ENCODE results near the gene ORAI3.
A peak's percentile ranks its signal among the peaks of the same experiment; 100 is the strongest.

Gene ORAI3

DNA sequence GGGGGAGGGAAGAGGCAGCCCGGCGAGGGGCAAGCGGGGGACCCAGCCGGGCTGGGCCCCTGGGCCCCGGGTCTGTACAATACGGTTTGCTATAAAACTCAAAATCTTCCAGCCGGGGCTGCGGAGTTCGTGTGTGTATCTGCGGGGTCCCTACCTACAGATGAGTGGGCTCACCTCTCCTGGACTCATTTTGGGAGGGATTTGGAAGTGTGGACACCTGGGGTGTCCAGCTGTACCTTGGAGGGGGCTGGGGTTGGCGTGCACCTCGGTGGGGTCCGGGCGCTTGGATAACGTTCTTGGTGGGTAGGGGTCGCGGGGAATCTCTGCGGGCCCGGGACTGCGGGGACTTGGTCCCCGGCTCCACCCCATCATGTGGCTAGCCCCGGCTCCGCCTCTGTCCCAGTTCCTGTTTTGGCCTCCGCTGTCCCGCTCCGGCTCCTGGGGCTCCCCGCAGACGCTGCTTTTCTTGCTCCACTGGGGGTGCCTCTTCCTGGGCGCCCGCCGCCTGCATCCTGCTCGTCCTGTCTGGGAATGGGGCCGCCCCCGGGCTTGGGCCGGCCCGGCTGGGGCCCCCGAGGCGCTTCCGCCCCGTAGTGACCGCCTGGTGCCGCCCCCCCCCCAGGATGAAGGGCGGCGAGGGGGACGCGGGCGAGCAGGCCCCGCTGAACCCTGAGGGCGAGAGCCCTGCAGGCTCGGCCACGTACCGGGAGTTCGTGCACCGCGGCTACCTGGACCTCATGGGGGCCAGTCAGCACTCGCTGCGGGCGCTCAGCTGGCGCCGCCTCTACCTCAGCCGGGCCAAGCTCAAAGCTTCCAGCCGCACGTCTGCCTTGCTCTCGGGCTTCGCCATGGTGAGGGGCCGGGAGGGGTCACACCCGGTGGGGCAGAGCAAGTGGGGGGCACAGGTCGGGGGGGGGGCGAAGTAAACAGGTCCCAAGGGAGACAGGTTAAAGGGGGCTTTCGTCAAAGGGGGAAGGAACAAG lies at the start of gene ORAI3:
Gene ORAI3, plus strand, starts transcription at position 402 of the 983 bp plus-strand sequence. Its CDS starts 222 bp downstream, at position 624.
- Mint-ChIP-seq H3K9me3 (no peaks in the 10 kb centered on the region), H3K4me3 (peak within 1 kb of the TSS; percentile 97), H3K27me3 (no peaks in the 10 kb centered on the region), H3K36me3 (peaks cover 24% of the 10 kb centered on the region), H3K4me1 (peaks cover 27% of the 10 kb centered on the region), H3K27ac (peak within 1 kb of the TSS; percentile 89)
- ATAC-seq = peak; percentile 87

- Mint-ChIP-seq H3K4me1 (peaks cover 47% of the 10 kb centered on the region), H3K4me3 (no peak overlapping the region), H3K9me3 (peaks cover 3% of the 10 kb centered on the region), H3K27me3 (no peaks in the 10 kb centered on the region), H3K27ac (no peak overlapping the region), H3K36me3 (peaks cover 5% of the 10 kb centered on the region)
- no peak for ATAC-seq
These were observed 49.1 kb upstream of the ORAI3 start for GRCh38 chr16:30899794-30900193.

DNA sequence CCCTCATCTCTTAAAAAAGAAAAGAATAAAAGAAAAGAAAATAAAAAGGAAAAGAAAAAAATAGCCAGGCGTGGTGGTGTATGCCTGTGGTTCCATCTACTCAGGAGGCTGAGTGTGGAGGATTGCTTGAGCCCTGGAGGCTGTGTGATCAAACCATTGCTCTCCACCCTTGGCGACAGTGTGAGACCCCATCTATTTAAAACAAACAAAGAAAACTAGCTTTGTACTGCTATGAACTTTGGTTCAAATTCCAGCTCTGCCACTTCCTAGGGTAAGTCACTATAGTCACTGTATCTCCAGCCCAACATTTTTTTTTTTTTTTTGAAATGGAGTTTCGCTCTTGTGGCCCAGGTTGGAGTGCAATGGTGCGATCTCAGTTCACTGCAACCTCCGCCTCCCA lies 48.3 kb upstream of the ORAI3 start:
- no peak overlapping the region for H3K4me3 Mint-ChIP-seq
- ATAC-seq = no peak
- peaks cover 3% of the 10 kb centered on the region for H3K9me3 Mint-ChIP-seq
- no peak overlapping the region for H3K27ac Mint-ChIP-seq
- peaks cover 5% of the 10 kb centered on the region for H3K36me3 Mint-ChIP-seq
- no peaks in the 10 kb centered on the region for H3K27me3 Mint-ChIP-seq
- H3K4me1 Mint-ChIP-seq = peaks cover 41% of the 10 kb centered on the region

DNA sequence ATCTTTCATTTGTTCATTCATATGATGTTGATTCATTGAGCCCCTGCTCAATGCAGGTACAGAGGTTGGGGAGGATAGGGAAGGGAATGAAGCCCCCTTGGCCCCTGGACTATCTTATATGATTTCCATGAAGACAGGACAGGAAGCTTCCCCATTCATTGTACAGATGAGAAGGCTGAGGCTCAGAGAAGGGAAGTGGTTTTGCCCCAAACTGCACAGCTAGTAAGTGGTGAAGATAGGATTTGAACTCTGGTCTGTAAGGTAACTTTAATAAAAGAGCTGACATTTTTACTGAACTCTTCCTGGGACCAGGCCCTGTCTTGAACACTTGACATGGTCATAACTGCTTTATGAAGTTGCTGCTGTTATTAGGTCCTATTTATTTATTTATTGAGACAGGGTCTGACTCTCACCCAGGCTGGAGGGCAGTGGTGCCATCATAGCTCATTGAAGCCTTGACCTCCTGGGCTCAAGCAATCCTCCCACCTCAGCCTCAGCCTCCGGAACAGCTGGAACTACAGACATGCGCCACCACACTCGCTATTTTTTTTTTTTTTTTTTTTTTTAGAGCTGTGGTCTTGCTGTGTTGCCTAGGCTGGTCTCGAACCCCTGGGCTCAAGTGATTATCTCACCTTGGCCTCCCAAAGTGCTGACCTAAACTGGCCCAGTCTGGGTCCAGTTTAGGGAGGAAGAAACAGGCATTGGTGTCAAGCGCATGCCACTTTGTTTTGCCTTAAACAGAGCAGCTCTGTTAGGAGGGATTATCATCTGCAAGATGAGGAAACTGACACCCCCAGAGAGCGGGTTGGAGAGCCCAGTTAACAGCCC lies 47.5 kb upstream of the ORAI3 start:
- no peak for ATAC-seq
- H3K27ac Mint-ChIP-seq = no peak overlapping the region
- peaks cover 34% of the 10 kb centered on the region for H3K4me1 Mint-ChIP-seq
- peaks cover 3% of the 10 kb centered on the region for H3K9me3 Mint-ChIP-seq
- H3K36me3 Mint-ChIP-seq = peaks cover 5% of the 10 kb centered on the region
- no peaks in the 10 kb centered on the region for H3K27me3 Mint-ChIP-seq
- peak overlapping the region; percentile 56 for H3K4me3 Mint-ChIP-seq

DNA sequence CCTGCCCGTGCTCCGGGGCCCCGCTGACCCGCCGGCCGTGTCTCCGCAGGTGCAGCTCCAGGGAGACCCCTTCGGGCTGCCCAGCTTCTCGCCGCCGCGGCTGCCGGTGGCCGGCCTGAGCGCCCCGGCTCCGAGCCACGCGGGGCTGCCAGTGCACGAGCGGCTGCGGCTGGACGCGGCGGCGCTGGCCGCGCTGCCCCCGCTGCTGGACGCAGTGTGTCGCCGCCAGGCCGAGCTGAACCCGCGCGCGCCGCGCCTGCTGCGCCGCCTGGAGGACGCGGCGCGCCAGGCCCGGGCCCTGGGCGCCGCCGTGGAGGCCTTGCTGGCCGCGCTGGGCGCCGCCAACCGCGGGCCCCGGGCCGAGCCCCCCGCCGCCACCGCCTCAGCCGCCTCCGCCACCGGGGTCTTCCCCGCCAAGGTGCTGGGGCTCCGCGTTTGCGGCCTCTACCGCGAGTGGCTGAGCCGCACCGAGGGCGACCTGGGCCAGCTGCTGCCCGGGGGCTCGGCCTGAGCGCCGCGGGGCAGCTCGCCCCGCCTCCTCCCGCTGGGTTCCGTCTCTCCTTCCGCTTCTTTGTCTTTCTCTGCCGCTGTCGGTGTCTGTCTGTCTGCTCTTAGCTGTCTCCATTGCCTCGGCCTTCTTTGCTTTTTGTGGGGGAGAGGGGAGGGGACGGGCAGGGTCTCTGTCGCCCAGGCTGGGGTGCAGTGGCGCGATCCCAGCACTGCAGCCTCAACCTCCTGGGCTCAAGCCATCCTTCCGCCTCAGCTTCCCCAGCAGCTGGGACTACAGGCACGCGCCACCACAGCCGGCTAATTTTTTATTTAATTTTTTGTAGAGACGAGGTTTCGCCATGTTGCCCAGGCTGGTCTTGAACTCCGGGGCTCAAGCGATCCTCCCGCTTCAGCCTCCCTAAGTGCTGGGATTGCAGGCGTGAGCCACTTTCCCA lies 46.6 kb upstream of the ORAI3 start:
- peaks cover 5% of the 10 kb centered on the region for H3K36me3 Mint-ChIP-seq
- peaks cover 25% of the 10 kb centered on the region for H3K4me1 Mint-ChIP-seq
- H3K27ac Mint-ChIP-seq = peak overlapping the region; percentile 94
- peak; percentile 91 for ATAC-seq
- peaks cover 3% of the 10 kb centered on the region for H3K9me3 Mint-ChIP-seq
- peak overlapping the region; percentile 98 for H3K4me3 Mint-ChIP-seq
- no peaks in the 10 kb centered on the region for H3K27me3 Mint-ChIP-seq

- Mint-ChIP-seq H3K27ac (peak overlapping the region; percentile 94), H3K27me3 (no peaks in the 10 kb centered on the region), H3K9me3 (peaks cover 3% of the 10 kb centered on the region), H3K36me3 (peaks cover 5% of the 10 kb centered on the region), H3K4me1 (peaks cover 24% of the 10 kb centered on the region), H3K4me3 (peak overlapping the region; percentile 98)
- ATAC-seq = no peak
These were observed 45.9 kb upstream of the ORAI3 start for GRCh38 chr16:30903002-30903401.

DNA sequence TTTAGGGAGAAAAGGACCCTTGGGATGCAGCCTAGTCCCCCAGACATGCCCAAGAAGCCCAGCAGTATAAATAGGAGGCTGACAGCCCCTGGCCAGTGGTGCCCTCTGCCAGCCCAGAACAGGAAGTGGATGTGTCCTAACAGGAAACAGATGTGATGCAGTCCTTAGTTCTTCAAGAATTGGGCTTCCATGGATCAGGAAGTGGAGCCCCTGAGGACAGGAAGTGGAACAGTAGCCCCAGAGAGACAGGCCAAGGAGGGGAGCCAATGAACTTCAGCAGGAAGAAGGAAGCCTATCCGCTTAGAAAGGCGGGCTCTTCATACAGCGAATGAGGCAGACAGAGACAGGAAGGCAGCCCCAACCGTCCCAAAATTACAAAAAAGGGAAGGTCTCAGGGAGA lies 45.3 kb upstream of the ORAI3 start:
- no peak for ATAC-seq
- Mint-ChIP-seq H3K4me1 (peaks cover 24% of the 10 kb centered on the region), H3K27ac (peak overlapping the region; percentile 94), H3K4me3 (no peak overlapping the region), H3K27me3 (no peaks in the 10 kb centered on the region), H3K36me3 (peaks cover 5% of the 10 kb centered on the region), H3K9me3 (peaks cover 3% of the 10 kb centered on the region)

GRCh38 chr16:30904114-30904780 lies 44.6 kb upstream of the ORAI3 start:
- H3K27ac Mint-ChIP-seq = peak overlapping the region; percentile 94
- H3K27me3 Mint-ChIP-seq = no peaks in the 10 kb centered on the region
- peaks cover 3% of the 10 kb centered on the region for H3K9me3 Mint-ChIP-seq
- peaks cover 24% of the 10 kb centered on the region for H3K4me1 Mint-ChIP-seq
- peaks cover 5% of the 10 kb centered on the region for H3K36me3 Mint-ChIP-seq
- no peak overlapping the region for H3K4me3 Mint-ChIP-seq
- ATAC-seq = no peak

DNA sequence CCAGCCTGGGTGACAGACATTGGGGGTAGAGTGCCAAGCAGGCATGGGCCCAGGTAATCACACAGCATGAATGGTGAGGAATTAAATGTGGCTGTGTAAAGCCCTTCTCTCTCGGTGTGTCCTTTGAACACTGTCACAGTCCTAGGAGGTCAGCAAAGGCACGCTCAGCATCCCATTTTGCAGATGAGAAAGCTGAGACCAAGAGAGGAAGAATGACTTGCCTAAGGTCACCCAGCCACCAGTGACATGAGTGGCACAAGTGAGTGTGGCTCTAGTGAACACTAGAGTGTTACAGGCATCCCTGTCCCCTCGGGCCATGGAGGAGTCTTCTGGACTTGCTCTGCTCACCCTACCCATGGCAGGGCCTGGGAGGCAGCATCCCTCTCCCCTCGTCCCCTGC lies 41.8 kb upstream of the ORAI3 start:
- no peak overlapping the region for H3K4me3 Mint-ChIP-seq
- no peak for ATAC-seq
- H3K36me3 Mint-ChIP-seq = peaks cover 5% of the 10 kb centered on the region
- no peak overlapping the region for H3K27ac Mint-ChIP-seq
- peaks cover 18% of the 10 kb centered on the region for H3K4me1 Mint-ChIP-seq
- no peaks in the 10 kb centered on the region for H3K27me3 Mint-ChIP-seq
- H3K9me3 Mint-ChIP-seq = peaks cover 3% of the 10 kb centered on the region

DNA sequence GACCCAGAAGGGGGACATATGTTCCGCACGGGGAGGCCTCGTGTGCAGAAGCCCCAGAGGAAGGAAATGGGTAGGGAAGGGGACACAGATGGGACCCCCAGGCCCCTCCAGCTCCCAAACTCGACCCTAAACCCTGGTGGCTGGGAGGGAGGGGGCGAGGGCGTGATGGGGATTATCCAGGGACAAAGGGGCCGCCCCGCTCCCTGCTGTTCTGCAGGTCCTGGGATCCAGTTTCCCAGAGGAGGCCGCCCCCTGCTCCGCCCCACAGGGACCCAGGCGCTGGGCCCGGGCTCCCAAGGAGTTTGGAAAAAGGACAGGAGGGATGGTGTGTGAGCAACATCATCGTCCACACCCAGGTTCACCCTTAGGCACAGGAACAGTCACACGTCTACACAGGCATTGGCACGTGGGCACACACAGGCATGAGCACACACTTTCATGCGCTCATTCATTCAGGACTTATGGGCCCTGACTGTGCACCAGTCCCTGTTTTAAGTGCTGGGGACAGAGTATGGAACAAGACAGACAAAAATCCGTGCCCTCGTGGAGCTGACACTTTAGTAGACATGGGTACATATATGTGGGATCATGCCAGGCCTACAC lies 38.3 kb upstream of the ORAI3 start:
- Mint-ChIP-seq H3K9me3 (no peaks in the 10 kb centered on the region), H3K27me3 (no peaks in the 10 kb centered on the region), H3K36me3 (no peaks in the 10 kb centered on the region), H3K27ac (no peak overlapping the region), H3K4me1 (peaks cover 6% of the 10 kb centered on the region), H3K4me3 (no peak overlapping the region)
- ATAC-seq = no peak

- H3K36me3 Mint-ChIP-seq = no peaks in the 10 kb centered on the region
- no peak overlapping the region for H3K4me3 Mint-ChIP-seq
- H3K27ac Mint-ChIP-seq = no peak overlapping the region
- ATAC-seq = no peak
- H3K27me3 Mint-ChIP-seq = no peaks in the 10 kb centered on the region
- H3K4me1 Mint-ChIP-seq = peaks cover 6% of the 10 kb centered on the region
- H3K9me3 Mint-ChIP-seq = no peaks in the 10 kb centered on the region
These were observed 36.0 kb upstream of the ORAI3 start for GRCh38 chr16:30912794-30913412.

DNA sequence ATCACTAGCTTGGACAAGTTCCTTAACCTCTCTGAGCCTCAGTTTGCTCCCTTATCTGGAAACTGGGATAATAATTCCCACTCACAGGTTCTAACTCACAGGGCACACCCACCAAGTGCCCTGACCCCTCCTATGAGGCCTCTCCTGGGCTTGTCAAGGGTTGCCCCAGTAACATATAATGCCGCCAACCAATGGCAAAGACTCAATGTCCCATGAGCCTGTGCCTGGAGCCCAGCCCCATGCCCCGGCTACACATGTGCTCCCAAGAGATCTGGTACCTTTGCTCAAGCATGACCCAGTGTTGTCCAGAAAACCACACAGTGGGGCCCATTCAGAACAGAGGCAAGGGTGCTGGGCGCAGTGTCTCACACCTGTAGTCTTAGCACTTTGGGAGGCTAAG lies 34.0 kb upstream of the ORAI3 start:
- Mint-ChIP-seq H3K4me1 (peaks cover 6% of the 10 kb centered on the region), H3K9me3 (no peaks in the 10 kb centered on the region), H3K36me3 (no peaks in the 10 kb centered on the region), H3K27me3 (no peaks in the 10 kb centered on the region), H3K4me3 (no peak overlapping the region), H3K27ac (no peak overlapping the region)
- ATAC-seq = peak; percentile 69

- H3K36me3 Mint-ChIP-seq = no peaks in the 10 kb centered on the region
- no peak overlapping the region for H3K27ac Mint-ChIP-seq
- H3K9me3 Mint-ChIP-seq = no peaks in the 10 kb centered on the region
- H3K27me3 Mint-ChIP-seq = no peaks in the 10 kb centered on the region
- no peak overlapping the region for H3K4me3 Mint-ChIP-seq
- no peak for ATAC-seq
- H3K4me1 Mint-ChIP-seq = peaks cover 22% of the 10 kb centered on the region
These were observed 30.3 kb upstream of the ORAI3 start for GRCh38 chr16:30918614-30919013.
